Hematopoietic multipotent progenitor cell treated with erythropoietin and hydrocortisone succinate and interleukin-3 and kit ligand, for 6 days (in vitro differentiated cells): ENCODE measurements around the gene MAGED1.
A peak's percentile ranks its signal among the peaks of the same experiment; 100 is the strongest.

ENCODE experiments used
- DNase-seq: peaks from one replicate; pipeline ENCODE4 v3.0.0-alpha.2; 2015

The MAGED1 gene

GRCh38 chrX:51892921-51893745 lies at the start of gene MAGED1:
Gene MAGED1 (plus strand): TSS chrX:51893623. CDS start chrX:51894305, 682 bp downstream.
- peak; percentile 90 for DNase-seq

GRCh38 chrX:51847463-51847862 lies 46.0 kb upstream of the MAGED1 start:
- DNase-seq = no peak

- no peak for DNase-seq
These were observed 41.8 kb upstream of the MAGED1 start for GRCh38 chrX:51851507-51852085.

- no peak for DNase-seq
These were observed 41.3 kb upstream of the MAGED1 start for GRCh38 chrX:51852096-51852495.

- DNase-seq = no peak
These were observed 40.8 kb upstream of the MAGED1 start for GRCh38 chrX:51852621-51853020.

- DNase-seq = no peak
These were observed 40.2 kb upstream of the MAGED1 start for GRCh38 chrX:51853251-51853650.

- DNase-seq = no peak
These were observed 37.7 kb upstream of the MAGED1 start for GRCh38 chrX:51855698-51856097.

- DNase-seq = no peak
These were observed 36.2 kb upstream of the MAGED1 start for GRCh38 chrX:51857159-51857733.

- DNase-seq = peak; percentile 47
These were observed 32.7 kb upstream of the MAGED1 start for GRCh38 chrX:51860679-51861078.

- DNase-seq = no peak
These were observed 30.5 kb upstream of the MAGED1 start for GRCh38 chrX:51862920-51863319.

- DNase-seq = no peak
These were observed 27.2 kb upstream of the MAGED1 start for GRCh38 chrX:51866210-51866609.

GRCh38 chrX:51867626-51868025 lies 25.8 kb upstream of the MAGED1 start:
- DNase-seq = no peak

- DNase-seq = no peak
These were observed 23.1 kb upstream of the MAGED1 start for GRCh38 chrX:51870354-51870753.

GRCh38 chrX:51874123-51874522 lies 19.3 kb upstream of the MAGED1 start:
- DNase-seq = no peak

GRCh38 chrX:51876441-51876840 lies 17.0 kb upstream of the MAGED1 start:
- no peak for DNase-seq

- no peak for DNase-seq
These were observed 15.4 kb upstream of the MAGED1 start for GRCh38 chrX:51878056-51878455.

GRCh38 chrX:51889851-51890250 lies 3.6 kb upstream of the MAGED1 start:
- no peak for DNase-seq

GRCh38 chrX:51891245-51891644 lies 2.2 kb upstream of the MAGED1 start:
- no peak for DNase-seq

- no peak for DNase-seq
These were observed 1.4 kb upstream of the MAGED1 start for GRCh38 chrX:51891821-51892551.

GRCh38 chrX:51893931-51894696 lies 691 bp downstream of the MAGED1 start:
- DNase-seq = peak; percentile 54

GRCh38 chrX:51894697-51895336 lies 1.4 kb downstream of the MAGED1 start:
- peak; percentile 70 for DNase-seq

- no peak for DNase-seq
These were observed 3.2 kb downstream of the MAGED1 start for GRCh38 chrX:51896626-51897025.
